Measurements from ENCODE around the gene PCNX2.

DNA sequence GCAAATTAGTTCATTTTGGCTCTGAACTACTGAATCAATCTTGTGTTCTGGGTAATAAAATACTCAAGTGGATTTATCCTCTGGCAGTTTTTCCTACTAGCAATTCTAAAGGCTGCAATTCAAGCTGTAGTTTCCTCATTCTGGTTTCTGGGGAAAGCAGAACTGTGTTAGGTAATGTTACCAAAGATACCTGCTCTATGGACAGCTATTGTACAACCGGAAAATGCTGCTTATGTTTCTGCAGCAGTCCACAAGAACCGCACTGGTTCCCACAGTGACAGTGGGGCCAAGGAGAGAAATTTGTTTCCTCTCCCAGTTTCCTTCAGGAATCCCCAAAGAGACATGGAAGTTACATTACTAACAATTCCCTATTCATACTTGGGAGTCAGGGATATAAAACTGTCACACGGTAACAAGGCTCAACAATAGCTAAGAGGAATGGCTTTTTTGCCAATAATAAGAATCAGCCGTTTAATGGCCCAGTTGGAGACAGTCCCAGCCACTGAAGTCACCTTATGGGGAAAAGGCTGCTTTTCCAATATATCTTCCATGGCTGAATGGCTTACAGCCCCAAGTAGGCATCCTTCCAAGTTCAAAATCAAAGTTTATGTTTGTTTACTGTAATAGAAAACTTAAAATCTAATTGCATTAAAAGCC, 52.6 kb downstream of the PCNX2 start:
- TF ChIP-seq, protein P1, sequence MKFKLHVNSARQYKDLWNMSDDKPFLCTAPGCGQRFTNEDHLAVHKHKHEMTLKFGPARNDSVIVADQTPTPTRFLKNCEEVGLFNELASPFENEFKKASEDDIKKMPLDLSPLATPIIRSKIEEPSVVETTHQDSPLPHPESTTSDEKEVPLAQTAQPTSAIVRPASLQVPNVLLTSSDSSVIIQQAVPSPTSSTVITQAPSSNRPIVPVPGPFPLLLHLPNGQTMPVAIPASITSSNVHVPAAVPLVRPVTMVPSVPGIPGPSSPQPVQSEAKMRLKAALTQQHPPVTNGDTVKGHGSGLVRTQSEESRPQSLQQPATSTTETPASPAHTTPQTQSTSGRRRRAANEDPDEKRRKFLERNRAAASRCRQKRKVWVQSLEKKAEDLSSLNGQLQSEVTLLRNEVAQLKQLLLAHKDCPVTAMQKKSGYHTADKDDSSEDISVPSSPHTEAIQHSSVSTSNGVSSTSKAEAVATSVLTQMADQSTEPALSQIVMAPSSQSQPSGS (IDR thresholded peaks at IDR 0.05; ENCODE audit: low read length): no peak
- no peak for TF ChIP-seq POLR2A (IDR thresholded peaks at IDR 0.05; ENCODE audit: control extremely low read depth in 1 of 2, low read depth in 2 of 2, low read length in 2 of 2)
- no peak for TF ChIP-seq CBX8 (IDR thresholded peaks at IDR 0.05; ENCODE audit: borderline replicate concordance, low read depth, low read length)
- TF ChIP-seq, protein P2, sequence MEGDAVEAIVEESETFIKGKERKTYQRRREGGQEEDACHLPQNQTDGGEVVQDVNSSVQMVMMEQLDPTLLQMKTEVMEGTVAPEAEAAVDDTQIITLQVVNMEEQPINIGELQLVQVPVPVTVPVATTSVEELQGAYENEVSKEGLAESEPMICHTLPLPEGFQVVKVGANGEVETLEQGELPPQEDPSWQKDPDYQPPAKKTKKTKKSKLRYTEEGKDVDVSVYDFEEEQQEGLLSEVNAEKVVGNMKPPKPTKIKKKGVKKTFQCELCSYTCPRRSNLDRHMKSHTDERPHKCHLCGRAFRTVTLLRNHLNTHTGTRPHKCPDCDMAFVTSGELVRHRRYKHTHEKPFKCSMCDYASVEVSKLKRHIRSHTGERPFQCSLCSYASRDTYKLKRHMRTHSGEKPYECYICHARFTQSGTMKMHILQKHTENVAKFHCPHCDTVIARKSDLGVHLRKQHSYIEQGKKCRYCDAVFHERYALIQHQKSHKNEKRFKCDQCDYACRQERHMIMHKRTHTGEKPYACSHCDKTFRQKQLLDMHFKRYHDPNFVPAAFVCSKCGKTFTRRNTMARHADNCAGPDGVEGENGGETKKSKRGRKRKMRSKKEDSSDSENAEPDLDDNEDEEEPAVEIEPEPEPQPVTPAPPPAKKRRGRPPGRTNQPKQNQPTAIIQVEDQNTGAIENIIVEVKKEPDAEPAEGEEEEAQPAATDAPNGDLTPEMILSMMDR (IDR thresholded peaks at IDR 0.05; ENCODE audit: control extremely low read depth in 1 of 3, insufficient read depth in 1 of 3, low read depth in 1 of 3, low read length in 3 of 3): no peak
- TF ChIP-seq, protein P3, sequence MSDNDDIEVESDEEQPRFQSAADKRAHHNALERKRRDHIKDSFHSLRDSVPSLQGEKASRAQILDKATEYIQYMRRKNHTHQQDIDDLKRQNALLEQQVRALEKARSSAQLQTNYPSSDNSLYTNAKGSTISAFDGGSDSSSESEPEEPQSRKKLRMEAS (IDR thresholded peaks at IDR 0.05): no peak
- TF ChIP-seq CHD1 (IDR thresholded peaks at IDR 0.05; ENCODE audit: low read depth, low read length): no peak
- TF ChIP-seq, protein P4, sequence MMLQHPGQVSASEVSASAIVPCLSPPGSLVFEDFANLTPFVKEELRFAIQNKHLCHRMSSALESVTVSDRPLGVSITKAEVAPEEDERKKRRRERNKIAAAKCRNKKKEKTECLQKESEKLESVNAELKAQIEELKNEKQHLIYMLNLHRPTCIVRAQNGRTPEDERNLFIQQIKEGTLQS (IDR thresholded peaks at IDR 0.05; ENCODE audit: insufficient read depth, low read depth, low read length): no peak
- TF ChIP-seq ZNF274 (IDR thresholded peaks at IDR 0.05; ENCODE audit: borderline replicate concordance, extremely low read depth, low read length): no peak
- TF ChIP-seq TAF7 (optimal IDR thresholded peaks at IDR 0.05; ENCODE audit: borderline replicate concordance, low read depth, low read length): no peak
- TF ChIP-seq SP1 (IDR thresholded peaks at IDR 0.05; ENCODE audit: low read depth, low read length): no peak
- TF ChIP-seq, protein P5, sequence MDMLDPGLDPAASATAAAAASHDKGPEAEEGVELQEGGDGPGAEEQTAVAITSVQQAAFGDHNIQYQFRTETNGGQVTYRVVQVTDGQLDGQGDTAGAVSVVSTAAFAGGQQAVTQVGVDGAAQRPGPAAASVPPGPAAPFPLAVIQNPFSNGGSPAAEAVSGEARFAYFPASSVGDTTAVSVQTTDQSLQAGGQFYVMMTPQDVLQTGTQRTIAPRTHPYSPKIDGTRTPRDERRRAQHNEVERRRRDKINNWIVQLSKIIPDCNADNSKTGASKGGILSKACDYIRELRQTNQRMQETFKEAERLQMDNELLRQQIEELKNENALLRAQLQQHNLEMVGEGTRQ (IDR thresholded peaks at IDR 0.05; ENCODE audit: low read length): no peak
